Endometrial microvascular endothelial cells (primary cell): ENCODE results near the gene PCBD2. TPM values are rescaled to one million over a fixed set of nuclear protein-coding genes. Genes with fewer than 3 reads are reported as not detected.
"Not testable (repeated sequence)": the region's sequence is repeated elsewhere in the genome, so short reads cannot be mapped to it uniquely, and the experiment has no call there.

Source experiments
- in situ Hi-C: cut with HindIII; loops from 2 replicates; pipeline ENCODE4 v1.10.0; 2017; ENCODE audit warnings: low sequenced_read_pairs, low pct_unique_long_range_greater_than_20kb; ENCODE audit errors: inconsistent ontology term
- total RNA-seq: library from RNA; depleted of rRNA; stranded (reverse); fragments of >200 nt; gene quantifications from one replicate; pipeline ENCODE4 v1.2.3, GENCODE V29; 2015; ENCODE audit errors: inconsistent ontology term

Gene PCBD2
- total RNA-seq, 1 donor from 2014 or later = 4.1 TPM

- in situ Hi-C loops = no loop called here
Observed at GRCh38 chr5:134944630-134945029, 39.7 kb downstream of the PCBD2 start.

- in situ Hi-C loops = no loop called here
Observed at GRCh38 chr5:134945041-134945440, 40.1 kb downstream of the PCBD2 start.

- in situ Hi-C loops = no loop called here
Observed at GRCh38 chr5:134948911-134949310, 44.0 kb downstream of the PCBD2 start.

- in situ Hi-C loops = no loop called here
Observed at GRCh38 chr5:134949316-134949715, 44.4 kb downstream of the PCBD2 start.

- in situ Hi-C loops = no loop called here
Observed at GRCh38 chr5:134957920-134958608, 53.1 kb downstream of the PCBD2 start.

- in situ Hi-C loops = no loop called here
Observed at GRCh38 chr5:134958755-134959154, 53.8 kb downstream of the PCBD2 start.

GRCh38 chr5:134963098-134963497 is 58.2 kb downstream of the PCBD2 start:
- in situ Hi-C loops = no loop called here

GRCh38 chr5:134964359-134965270 is 59.7 kb downstream of the PCBD2 start:
- in situ Hi-C loops = no loop called here

- in situ Hi-C loops = no loop called here
Observed at GRCh38 chr5:134965271-134965825, 60.4 kb downstream of the PCBD2 start.

- in situ Hi-C loops = no loop called here
Observed at GRCh38 chr5:134967607-134968006, 62.7 kb downstream of the PCBD2 start, which contains the start of gene CATSPER3. Gene CATSPER3 (plus strand): TSS chr5:134967907. CDS start chr5:134967992, 85 bp downstream.

GRCh38 chr5:134968055-134968454 is 63.1 kb downstream of the PCBD2 start:
- in situ Hi-C loops = no loop called here

GRCh38 chr5:134969166-134969565 is 64.2 kb downstream of the PCBD2 start:
- in situ Hi-C loops = no loop called here

- in situ Hi-C loops = no loop called here
Observed at GRCh38 chr5:134975078-134975715, 70.3 kb downstream of the PCBD2 start.

GRCh38 chr5:134975843-134976242 is 70.9 kb downstream of the PCBD2 start:
- in situ Hi-C loops = no loop called here

- in situ Hi-C loops = no loop called here
Observed at GRCh38 chr5:134976841-134977240, 71.9 kb downstream of the PCBD2 start.

- in situ Hi-C loops = no loop called here
Observed at GRCh38 chr5:134979416-134979815, 74.5 kb downstream of the PCBD2 start.

- in situ Hi-C loops = no loop called here
Observed at GRCh38 chr5:134982230-134982629, 77.3 kb downstream of the PCBD2 start.

GRCh38 chr5:134989266-134989830 is 84.4 kb downstream of the PCBD2 start:
- in situ Hi-C loops = no loop called here

- in situ Hi-C loops = not testable (repeated sequence)
Observed at GRCh38 chr5:134990183-134990582, 85.3 kb downstream of the PCBD2 start.
